ENCODE measurements around the gene CLMN. TPM values are rescaled to one million over a fixed set of nuclear protein-coding genes. Genes with fewer than 3 reads are reported as not detected.

Gene CLMN
- total and polyA plus RNA-seq, 10 of the 15 experiments (the other 5 are each of a cell fraction or from before 2014, with no cell fraction given), result 7.8 to 49.3 (median 18.5) TPM

DNA sequence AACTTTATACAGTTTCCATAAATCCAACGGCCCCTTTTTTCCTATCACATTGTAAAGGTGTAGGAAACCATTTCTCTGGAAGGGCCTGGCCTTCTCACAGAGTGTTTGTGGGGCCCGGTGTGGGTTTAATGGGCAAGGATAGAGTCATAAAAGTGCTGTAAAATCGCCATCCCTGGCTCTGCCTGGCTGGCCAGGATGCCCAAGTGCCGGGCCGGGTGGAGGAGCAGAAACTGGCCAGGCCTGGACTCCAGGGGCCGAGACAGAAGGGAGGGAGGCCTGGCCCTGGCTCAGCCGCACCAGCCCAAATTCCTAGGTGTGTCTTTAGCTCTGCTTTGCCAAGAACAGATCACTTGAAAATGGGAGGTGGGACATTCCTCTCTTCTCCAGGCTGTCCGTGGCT lies 85.3 kb downstream of the CLMN start (continued):
- TF ChIP-seq RB1 (IDR thresholded peaks at IDR 0.05; ENCODE audit: borderline replicate concordance) (no peak), HDGF (IDR thresholded peaks at IDR 0.05) (no peak)

DNA sequence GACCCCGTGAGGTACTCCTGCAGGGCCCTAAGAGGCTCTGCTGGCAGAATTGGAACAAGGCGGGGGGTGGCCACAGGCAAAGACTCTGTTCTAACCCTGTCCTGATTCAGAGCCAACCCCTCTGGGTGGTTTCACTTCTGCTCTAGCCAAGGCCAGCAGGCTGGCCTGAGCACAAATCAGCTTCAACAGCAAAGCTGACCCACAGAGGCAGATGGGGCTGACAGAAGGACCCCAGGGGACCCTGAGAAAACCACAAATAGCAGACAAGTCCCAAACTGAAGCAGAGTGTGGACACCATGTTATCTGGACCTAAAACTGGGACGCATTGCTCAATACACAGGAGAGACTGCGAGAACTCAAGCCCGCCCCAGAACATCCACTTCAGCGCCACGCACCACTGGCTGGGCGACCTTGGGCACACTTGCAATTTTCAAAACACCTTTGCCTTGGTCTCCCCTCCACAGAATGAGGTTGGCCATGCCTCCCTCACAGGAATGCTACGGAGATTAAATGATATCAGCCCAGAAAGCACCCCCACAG lies 85.9 kb downstream of the CLMN start:
- intact Hi-C loops (cut with micrococcal nuclease; ENCODE audit: unreplicated experiment), result no loop called here
- Histone ChIP-seq H3K4me1 (ENCODE audit: control insufficient read depth, insufficient read depth, low read length) (peaks cover 18% of the 10 kb centered on the region), H3K36me3 (ENCODE audit: control insufficient read depth in 2 of 2, insufficient read depth in 2 of 2, low read length in 1 of 2) (no peaks in the 10 kb centered on the region), H3K79me2 (ENCODE audit: control insufficient read depth, insufficient read depth, low read length) (no peaks in the 10 kb centered on the region), H3K4me2 (ENCODE audit: control insufficient read depth, insufficient read depth) (peak overlapping the region; percentile 89), H3K27ac (ENCODE audit: control insufficient read depth, insufficient read depth) (peak overlapping the region; percentile 39), H4K20me1 (ENCODE audit: control insufficient read depth, insufficient read depth) (no peaks in the 10 kb centered on the region), H3K9me3 (replicated peaks; ENCODE audit: control insufficient read depth, insufficient read depth, low read length) (no peaks in the 10 kb centered on the region), H3K27me3 (replicated peaks in 1 of 2; ENCODE audit: control insufficient read depth in 2 of 2, insufficient read depth in 2 of 2, low read length in 1 of 2) (no peaks in the 10 kb centered on the region), H2AFZ (ENCODE audit: control insufficient read depth, low read depth, low read length) (peak overlapping the region; percentile 35; the same call in 1 of the 2 replicates), H3K4me3 (peak overlapping the region; percentile 20; the same call in 1 of the 2 replicates), H3K9ac (ENCODE audit: control insufficient read depth, insufficient read depth, low read length) (no peak overlapping the region)
- FAIRE-seq (peak; percentile 84), DNase-seq (ENCODE audit: low read depth, low spot score) (peak; percentile 69), ATAC-seq (peak; percentile 99)
- in situ Hi-C loops (cut with MboI), result no loop called here
- CTCF ChIA-PET, result no interaction called here
- SMC1A ChIA-PET (ENCODE audit: uncharacterized antibody, unreplicated experiment), result interaction anchor here (1.1 to 1.4 kb wide), 2 partner anchors 22 to 95 kb away, joined by 3 read pairs; no protein-coding TSS in a partner anchor
- BruUV-seq (replicated peaks), result no TSS peak
- RAD21 ChIA-PET (ENCODE audit: unreplicated experiment), result interaction anchor here (1.0 kb wide), 1 partner anchor 59 kb away, joined by 3 read pairs; no protein-coding TSS in a partner anchor
- WGBS (ENCODE audit: insufficient coverage, insufficient replicate concordance, low lambda C conversion rate, missing lambda C conversion rate), result 7% methylated on average over 9 of the region's 9 CpGs
- POLR2A ChIA-PET, result interaction anchor here (1.8 kb wide), 1 partner anchor 36 kb away, joined by 3 read pairs; no protein-coding TSS in a partner anchor
- TF ChIP-seq MEF2A (IDR thresholded peaks at IDR 0.05; ENCODE audit: insufficient read depth, low read depth, low read length), result no peak
- no peak for TF ChIP-seq TCF3 (IDR thresholded peaks at IDR 0.05; ENCODE audit: borderline replicate concordance, insufficient read depth, low read depth, low read length)
- no peak for TF ChIP-seq KAT2A (conservative IDR thresholded peaks at IDR 0.05; ENCODE audit: control insufficient read depth, low read depth, low read length)
- TF ChIP-seq CBX5 (IDR thresholded peaks at IDR 0.05; ENCODE audit: low read depth), result no peak
- TF ChIP-seq, protein P1, sequence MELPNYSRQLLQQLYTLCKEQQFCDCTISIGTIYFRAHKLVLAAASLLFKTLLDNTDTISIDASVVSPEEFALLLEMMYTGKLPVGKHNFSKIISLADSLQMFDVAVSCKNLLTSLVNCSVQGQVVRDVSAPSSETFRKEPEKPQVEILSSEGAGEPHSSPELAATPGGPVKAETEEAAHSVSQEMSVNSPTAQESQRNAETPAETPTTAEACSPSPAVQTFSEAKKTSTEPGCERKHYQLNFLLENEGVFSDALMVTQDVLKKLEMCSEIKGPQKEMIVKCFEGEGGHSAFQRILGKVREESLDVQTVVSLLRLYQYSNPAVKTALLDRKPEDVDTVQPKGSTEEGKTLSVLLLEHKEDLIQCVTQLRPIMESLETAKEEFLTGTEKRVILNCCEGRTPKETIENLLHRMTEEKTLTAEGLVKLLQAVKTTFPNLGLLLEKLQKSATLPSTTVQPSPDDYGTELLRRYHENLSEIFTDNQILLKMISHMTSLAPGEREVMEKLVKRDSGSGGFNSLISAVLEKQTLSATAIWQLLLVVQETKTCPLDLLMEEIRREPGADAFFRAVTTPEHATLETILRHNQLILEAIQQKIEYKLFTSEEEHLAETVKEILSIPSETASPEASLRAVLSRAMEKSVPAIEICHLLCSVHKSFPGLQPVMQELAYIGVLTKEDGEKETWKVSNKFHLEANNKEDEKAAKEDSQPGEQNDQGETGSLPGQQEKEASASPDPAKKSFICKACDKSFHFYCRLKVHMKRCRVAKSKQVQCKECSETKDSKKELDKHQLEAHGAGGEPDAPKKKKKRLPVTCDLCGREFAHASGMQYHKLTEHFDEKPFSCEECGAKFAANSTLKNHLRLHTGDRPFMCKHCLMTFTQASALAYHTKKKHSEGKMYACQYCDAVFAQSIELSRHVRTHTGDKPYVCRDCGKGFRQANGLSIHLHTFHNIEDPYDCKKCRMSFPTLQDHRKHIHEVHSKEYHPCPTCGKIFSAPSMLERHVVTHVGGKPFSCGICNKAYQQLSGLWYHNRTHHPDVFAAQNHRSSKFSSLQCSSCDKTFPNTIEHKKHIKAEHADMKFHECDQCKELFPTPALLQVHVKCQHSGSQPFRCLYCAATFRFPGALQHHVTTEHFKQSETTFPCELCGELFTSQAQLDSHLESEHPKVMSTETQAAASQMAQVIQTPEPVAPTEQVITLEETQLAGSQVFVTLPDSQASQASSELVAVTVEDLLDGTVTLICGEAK (IDR thresholded peaks at IDR 0.05; ENCODE audit: borderline replicate concordance), result no peak
- no peak for TF ChIP-seq STAT3 (IDR thresholded peaks at IDR 0.05; ENCODE audit: low read depth, low read length)
- no peak for TF ChIP-seq ZSCAN29 (IDR thresholded peaks at IDR 0.05)
- TF ChIP-seq, protein P2, sequence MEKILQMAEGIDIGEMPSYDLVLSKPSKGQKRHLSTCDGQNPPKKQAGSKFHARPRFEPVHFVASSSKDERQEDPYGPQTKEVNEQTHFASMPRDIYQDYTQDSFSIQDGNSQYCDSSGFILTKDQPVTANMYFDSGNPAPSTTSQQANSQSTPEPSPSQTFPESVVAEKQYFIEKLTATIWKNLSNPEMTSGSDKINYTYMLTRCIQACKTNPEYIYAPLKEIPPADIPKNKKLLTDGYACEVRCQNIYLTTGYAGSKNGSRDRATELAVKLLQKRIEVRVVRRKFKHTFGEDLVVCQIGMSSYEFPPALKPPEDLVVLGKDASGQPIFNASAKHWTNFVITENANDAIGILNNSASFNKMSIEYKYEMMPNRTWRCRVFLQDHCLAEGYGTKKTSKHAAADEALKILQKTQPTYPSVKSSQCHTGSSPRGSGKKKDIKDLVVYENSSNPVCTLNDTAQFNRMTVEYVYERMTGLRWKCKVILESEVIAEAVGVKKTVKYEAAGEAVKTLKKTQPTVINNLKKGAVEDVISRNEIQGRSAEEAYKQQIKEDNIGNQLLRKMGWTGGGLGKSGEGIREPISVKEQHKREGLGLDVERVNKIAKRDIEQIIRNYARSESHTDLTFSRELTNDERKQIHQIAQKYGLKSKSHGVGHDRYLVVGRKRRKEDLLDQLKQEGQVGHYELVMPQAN (conservative IDR thresholded peaks at IDR 0.05), result no peak
- no peak for TF ChIP-seq HDGF (IDR thresholded peaks at IDR 0.05)
- TF ChIP-seq, protein P3, sequence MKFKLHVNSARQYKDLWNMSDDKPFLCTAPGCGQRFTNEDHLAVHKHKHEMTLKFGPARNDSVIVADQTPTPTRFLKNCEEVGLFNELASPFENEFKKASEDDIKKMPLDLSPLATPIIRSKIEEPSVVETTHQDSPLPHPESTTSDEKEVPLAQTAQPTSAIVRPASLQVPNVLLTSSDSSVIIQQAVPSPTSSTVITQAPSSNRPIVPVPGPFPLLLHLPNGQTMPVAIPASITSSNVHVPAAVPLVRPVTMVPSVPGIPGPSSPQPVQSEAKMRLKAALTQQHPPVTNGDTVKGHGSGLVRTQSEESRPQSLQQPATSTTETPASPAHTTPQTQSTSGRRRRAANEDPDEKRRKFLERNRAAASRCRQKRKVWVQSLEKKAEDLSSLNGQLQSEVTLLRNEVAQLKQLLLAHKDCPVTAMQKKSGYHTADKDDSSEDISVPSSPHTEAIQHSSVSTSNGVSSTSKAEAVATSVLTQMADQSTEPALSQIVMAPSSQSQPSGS (IDR thresholded peaks at IDR 0.05; ENCODE audit: low read length), result no peak
- TF ChIP-seq FOXM1 (IDR thresholded peaks at IDR 0.05; ENCODE audit: low read depth, low read length), result no peak
- TF ChIP-seq SIN3A (IDR thresholded peaks at IDR 0.05; ENCODE audit: low read depth, low read length), result no peak
- TF ChIP-seq, protein P4, sequence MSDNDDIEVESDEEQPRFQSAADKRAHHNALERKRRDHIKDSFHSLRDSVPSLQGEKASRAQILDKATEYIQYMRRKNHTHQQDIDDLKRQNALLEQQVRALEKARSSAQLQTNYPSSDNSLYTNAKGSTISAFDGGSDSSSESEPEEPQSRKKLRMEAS (IDR thresholded peaks at IDR 0.05; ENCODE audit: low read depth, low read length), result no peak

Data from GM12878 (cell line).